Measurements from ENCODE around the gene AUH.
A peak's percentile ranks its signal among the peaks of the same experiment; 100 is the strongest.
"Not testable (repeated sequence)": the region's sequence is repeated elsewhere in the genome, so short reads cannot be mapped to it uniquely, and the experiment has no call there.

The AUH gene

GRCh38 chr9:91361291-91362050, at the start of gene AUH:
Gene AUH, minus strand, starts transcription at chr9:91361918. Its CDS starts 29 bp downstream, at chr9:91361889.
- no peak for DNase-seq

GRCh38 chr9:91411096-91411771, 49.5 kb upstream of the AUH start:
- DNase-seq, result no peak

GRCh38 chr9:91410161-91410560, 48.4 kb upstream of the AUH start:
- DNase-seq, result no peak

- no peak for DNase-seq
Observed at GRCh38 chr9:91408475-91408874, 46.8 kb upstream of the AUH start.

- no peak for DNase-seq
Observed at GRCh38 chr9:91407580-91408318, 46.0 kb upstream of the AUH start.

GRCh38 chr9:91405343-91406077, 43.8 kb upstream of the AUH start:
- DNase-seq, result no peak

GRCh38 chr9:91403665-91404543, 42.2 kb upstream of the AUH start:
- DNase-seq, result no peak

GRCh38 chr9:91398926-91399325, 37.2 kb upstream of the AUH start:
- DNase-seq, result no peak

GRCh38 chr9:91395553-91396471, 34.1 kb upstream of the AUH start:
- DNase-seq, result no peak

GRCh38 chr9:91395106-91395552, 33.4 kb upstream of the AUH start:
- DNase-seq, result no peak

- no peak for DNase-seq
Observed at GRCh38 chr9:91393826-91394225, 32.1 kb upstream of the AUH start.

GRCh38 chr9:91392435-91392834, 30.7 kb upstream of the AUH start:
- no peak for DNase-seq

GRCh38 chr9:91391818-91392217, 30.1 kb upstream of the AUH start:
- DNase-seq, result peak; percentile 0

GRCh38 chr9:91391412-91391811, 29.7 kb upstream of the AUH start:
- no peak for DNase-seq

- DNase-seq, result not testable (repeated sequence)
Observed at GRCh38 chr9:91389686-91390085, 28.0 kb upstream of the AUH start.

GRCh38 chr9:91386765-91387164, 25.0 kb upstream of the AUH start:
- no peak for DNase-seq

GRCh38 chr9:91384954-91385353, 23.2 kb upstream of the AUH start:
- no peak for DNase-seq

- no peak for DNase-seq
Observed at GRCh38 chr9:91383577-91383976, 21.9 kb upstream of the AUH start.

GRCh38 chr9:91382298-91382697, 20.6 kb upstream of the AUH start:
- no peak for DNase-seq

- no peak for DNase-seq
Observed at GRCh38 chr9:91379426-91379825, 17.7 kb upstream of the AUH start.

- DNase-seq, result no peak
Observed at GRCh38 chr9:91378695-91379127, 17.0 kb upstream of the AUH start.

Data from NCI-H1417 treated with DMSO at 0.1 percent for 48 hours (cell line).